ENCODE data around the gene RAB1A. TPM values are rescaled to one million over a fixed set of nuclear protein-coding genes. Genes with fewer than 3 reads are reported as not detected.

Gene RAB1A
- total and polyA plus RNA-seq, 10 of the 15 experiments (the other 5 are each of a cell fraction or from before 2014, with no cell fraction given), result 48.9 to 171 (median 83.4) TPM

DNA sequence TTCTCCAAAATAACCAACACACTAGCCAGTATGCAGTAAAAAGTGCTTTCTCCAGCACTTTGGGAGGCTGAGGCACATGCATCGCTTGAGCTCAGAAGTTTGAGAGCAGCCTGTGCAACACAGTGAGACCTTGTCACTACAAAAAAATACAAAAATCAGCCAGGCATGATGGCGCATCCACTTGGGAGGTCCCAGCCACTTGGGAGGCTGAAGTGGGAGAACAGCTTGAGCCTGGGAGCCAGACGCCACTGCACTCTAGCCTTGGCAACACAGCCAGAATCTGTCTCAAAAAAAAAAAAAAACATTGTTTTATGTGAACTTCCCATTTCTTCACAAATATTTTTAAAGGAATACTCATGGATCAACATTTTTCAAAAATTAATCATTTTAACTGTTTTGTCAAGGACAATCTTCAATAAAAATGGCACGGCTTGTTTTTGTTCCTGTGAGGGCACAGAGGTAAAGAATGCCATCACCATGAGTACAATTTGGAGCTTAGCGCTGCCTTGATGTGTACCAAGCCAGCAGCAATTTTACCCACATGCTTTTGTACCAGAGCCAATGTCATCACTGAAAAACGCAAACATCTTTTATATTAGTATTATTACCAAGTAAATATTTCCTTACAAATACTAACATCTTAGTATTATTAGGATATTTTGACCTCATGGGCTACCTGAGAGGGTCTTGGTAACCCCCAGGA lies 26.7 kb downstream of the RAB1A start (continued):
- TF ChIP-seq, protein P1, sequence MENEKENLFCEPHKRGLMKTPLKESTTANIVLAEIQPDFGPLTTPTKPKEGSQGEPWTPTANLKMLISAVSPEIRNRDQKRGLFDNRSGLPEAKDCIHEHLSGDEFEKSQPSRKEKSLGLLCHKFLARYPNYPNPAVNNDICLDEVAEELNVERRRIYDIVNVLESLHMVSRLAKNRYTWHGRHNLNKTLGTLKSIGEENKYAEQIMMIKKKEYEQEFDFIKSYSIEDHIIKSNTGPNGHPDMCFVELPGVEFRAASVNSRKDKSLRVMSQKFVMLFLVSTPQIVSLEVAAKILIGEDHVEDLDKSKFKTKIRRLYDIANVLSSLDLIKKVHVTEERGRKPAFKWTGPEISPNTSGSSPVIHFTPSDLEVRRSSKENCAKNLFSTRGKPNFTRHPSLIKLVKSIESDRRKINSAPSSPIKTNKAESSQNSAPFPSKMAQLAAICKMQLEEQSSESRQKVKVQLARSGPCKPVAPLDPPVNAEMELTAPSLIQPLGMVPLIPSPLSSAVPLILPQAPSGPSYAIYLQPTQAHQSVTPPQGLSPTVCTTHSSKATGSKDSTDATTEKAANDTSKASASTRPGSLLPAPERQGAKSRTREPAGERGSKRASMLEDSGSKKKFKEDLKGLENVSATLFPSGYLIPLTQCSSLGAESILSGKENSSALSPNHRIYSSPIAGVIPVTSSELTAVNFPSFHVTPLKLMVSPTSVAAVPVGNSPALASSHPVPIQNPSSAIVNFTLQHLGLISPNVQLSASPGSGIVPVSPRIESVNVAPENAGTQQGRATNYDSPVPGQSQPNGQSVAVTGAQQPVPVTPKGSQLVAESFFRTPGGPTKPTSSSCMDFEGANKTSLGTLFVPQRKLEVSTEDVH (IDR thresholded peaks at IDR 0.05; ENCODE audit: low read depth, partially characterized antibody), result no peak
- TF ChIP-seq, protein P2, sequence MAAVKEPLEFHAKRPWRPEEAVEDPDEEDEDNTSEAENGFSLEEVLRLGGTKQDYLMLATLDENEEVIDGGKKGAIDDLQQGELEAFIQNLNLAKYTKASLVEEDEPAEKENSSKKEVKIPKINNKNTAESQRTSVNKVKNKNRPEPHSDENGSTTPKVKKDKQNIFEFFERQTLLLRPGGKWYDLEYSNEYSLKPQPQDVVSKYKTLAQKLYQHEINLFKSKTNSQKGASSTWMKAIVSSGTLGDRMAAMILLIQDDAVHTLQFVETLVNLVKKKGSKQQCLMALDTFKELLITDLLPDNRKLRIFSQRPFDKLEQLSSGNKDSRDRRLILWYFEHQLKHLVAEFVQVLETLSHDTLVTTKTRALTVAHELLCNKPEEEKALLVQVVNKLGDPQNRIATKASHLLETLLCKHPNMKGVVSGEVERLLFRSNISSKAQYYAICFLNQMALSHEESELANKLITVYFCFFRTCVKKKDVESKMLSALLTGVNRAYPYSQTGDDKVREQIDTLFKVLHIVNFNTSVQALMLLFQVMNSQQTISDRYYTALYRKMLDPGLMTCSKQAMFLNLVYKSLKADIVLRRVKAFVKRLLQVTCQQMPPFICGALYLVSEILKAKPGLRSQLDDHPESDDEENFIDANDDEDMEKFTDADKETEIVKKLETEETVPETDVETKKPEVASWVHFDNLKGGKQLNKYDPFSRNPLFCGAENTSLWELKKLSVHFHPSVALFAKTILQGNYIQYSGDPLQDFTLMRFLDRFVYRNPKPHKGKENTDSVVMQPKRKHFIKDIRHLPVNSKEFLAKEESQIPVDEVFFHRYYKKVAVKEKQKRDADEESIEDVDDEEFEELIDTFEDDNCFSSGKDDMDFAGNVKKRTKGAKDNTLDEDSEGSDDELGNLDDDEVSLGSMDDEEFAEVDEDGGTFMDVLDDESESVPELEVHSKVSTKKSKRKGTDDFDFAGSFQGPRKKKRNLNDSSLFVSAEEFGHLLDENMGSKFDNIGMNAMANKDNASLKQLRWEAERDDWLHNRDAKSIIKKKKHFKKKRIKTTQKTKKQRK (IDR thresholded peaks at IDR 0.05; ENCODE audit: low read depth, low read length), result no peak
- TF ChIP-seq TCF12 (IDR thresholded peaks at IDR 0.05; ENCODE audit: low read depth, low read length), result no peak
- no peak for TF ChIP-seq ATF3 (IDR thresholded peaks at IDR 0.05; ENCODE audit: borderline replicate concordance, extremely low read depth, low read depth, low read length)
- no peak for TF ChIP-seq HDAC2 (IDR thresholded peaks at IDR 0.05)
- TF ChIP-seq, protein P3, sequence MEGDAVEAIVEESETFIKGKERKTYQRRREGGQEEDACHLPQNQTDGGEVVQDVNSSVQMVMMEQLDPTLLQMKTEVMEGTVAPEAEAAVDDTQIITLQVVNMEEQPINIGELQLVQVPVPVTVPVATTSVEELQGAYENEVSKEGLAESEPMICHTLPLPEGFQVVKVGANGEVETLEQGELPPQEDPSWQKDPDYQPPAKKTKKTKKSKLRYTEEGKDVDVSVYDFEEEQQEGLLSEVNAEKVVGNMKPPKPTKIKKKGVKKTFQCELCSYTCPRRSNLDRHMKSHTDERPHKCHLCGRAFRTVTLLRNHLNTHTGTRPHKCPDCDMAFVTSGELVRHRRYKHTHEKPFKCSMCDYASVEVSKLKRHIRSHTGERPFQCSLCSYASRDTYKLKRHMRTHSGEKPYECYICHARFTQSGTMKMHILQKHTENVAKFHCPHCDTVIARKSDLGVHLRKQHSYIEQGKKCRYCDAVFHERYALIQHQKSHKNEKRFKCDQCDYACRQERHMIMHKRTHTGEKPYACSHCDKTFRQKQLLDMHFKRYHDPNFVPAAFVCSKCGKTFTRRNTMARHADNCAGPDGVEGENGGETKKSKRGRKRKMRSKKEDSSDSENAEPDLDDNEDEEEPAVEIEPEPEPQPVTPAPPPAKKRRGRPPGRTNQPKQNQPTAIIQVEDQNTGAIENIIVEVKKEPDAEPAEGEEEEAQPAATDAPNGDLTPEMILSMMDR (IDR thresholded peaks at IDR 0.05 in 2 of 3, conservative IDR thresholded peaks at IDR 0.05 in 1 of 3; ENCODE audit: control insufficient read depth in 2 of 3, extremely low read depth in 1 of 3, insufficient read depth in 1 of 3, low read depth in 3 of 3, low read length in 3 of 3), result no peak
- TF ChIP-seq BHLHE40 (IDR thresholded peaks at IDR 0.05; ENCODE audit: borderline replicate concordance in 1 of 2, low read depth in 2 of 2, low read length in 1 of 2), result no peak
- TF ChIP-seq JUND (IDR thresholded peaks at IDR 0.05; ENCODE audit: low read depth, low read length), result no peak

All from GM12878 (cell line).